ENCODE measurements around the gene MICALL2. TPM values are rescaled to one million over a fixed set of nuclear protein-coding genes. Genes with fewer than 3 reads are reported as not detected.

Gene MICALL2
- polyA plus RNA-seq, 1 donor from 2014 or later = 12.8 TPM

- no peak for TF ChIP-seq EZH2 (IDR thresholded peaks at IDR 0.05; ENCODE audit: borderline replicate concordance, insufficient read depth, low read length, poor library complexity, severe bottlenecking)
These were observed 37.3 kb downstream of the MICALL2 start (continued) for GRCh38 chr7:1421946-1422345.

- TF ChIP-seq RAD21 (conservative IDR thresholded peaks at IDR 0.05) (no peak), EZH2 (IDR thresholded peaks at IDR 0.05; ENCODE audit: borderline replicate concordance, insufficient read depth, low read length, poor library complexity, severe bottlenecking) (no peak), TAF1 (IDR thresholded peaks at IDR 0.05; ENCODE audit: low read depth) (no peak), REST (IDR thresholded peaks at IDR 0.05; ENCODE audit: borderline replicate concordance) (no peak), SMC3 (conservative IDR thresholded peaks at IDR 0.05; ENCODE audit: poor library complexity) (no peak), CTCF (IDR thresholded peaks at IDR 0.05; ENCODE audit: poor library complexity, severe bottlenecking) (no peak), EP300 (conservative IDR thresholded peaks at IDR 0.05; ENCODE audit: poor library complexity, severe bottlenecking) (no peak), POLR2AphosphoS5 (IDR thresholded peaks at IDR 0.05) (no peak), MXI1 (conservative IDR thresholded peaks at IDR 0.05; ENCODE audit: poor library complexity, severe bottlenecking) (no peak)
- H3K27me3 ChIP-seq (ENCODE audit: insufficient read depth, low read depth, low read length) = no peaks in the 10 kb centered on the region
These were observed 38.1 kb downstream of the MICALL2 start for GRCh38 chr7:1421020-1421790.

GRCh38 chr7:1419688-1420087 is 39.6 kb downstream of the MICALL2 start:
- no peak overlapping the region for H3K4me2 ChIP-seq (ENCODE audit: low read length)
- no peaks in the 10 kb centered on the region for H3K27me3 ChIP-seq (ENCODE audit: insufficient read depth, low read depth, low read length)
- no peak overlapping the region for H2AFZ ChIP-seq (ENCODE audit: low read depth, low read length)
- no peaks in the 10 kb centered on the region for H3K9me2 ChIP-seq (ENCODE audit: insufficient read depth, low read length)
- no peak overlapping the region for H3K4me3 ChIP-seq (ENCODE audit: low read length)
- TF ChIP-seq MXI1 (conservative IDR thresholded peaks at IDR 0.05; ENCODE audit: poor library complexity, severe bottlenecking) (no peak), POLR2AphosphoS5 (IDR thresholded peaks at IDR 0.05) (no peak), EZH2 (IDR thresholded peaks at IDR 0.05; ENCODE audit: borderline replicate concordance, insufficient read depth, low read length, poor library complexity, severe bottlenecking) (no peak), TAF1 (IDR thresholded peaks at IDR 0.05; ENCODE audit: low read depth) (no peak), RAD21 (conservative IDR thresholded peaks at IDR 0.05) (no peak), EP300 (conservative IDR thresholded peaks at IDR 0.05; ENCODE audit: poor library complexity, severe bottlenecking) (no peak), SMC3 (conservative IDR thresholded peaks at IDR 0.05; ENCODE audit: poor library complexity) (no peak), REST (IDR thresholded peaks at IDR 0.05; ENCODE audit: borderline replicate concordance) (no peak), CTCF (IDR thresholded peaks at IDR 0.05; ENCODE audit: poor library complexity, severe bottlenecking) (no peak)
- H3K9me3 ChIP-seq (ENCODE audit: low read length) = no peaks in the 10 kb centered on the region
- H3K27ac ChIP-seq (ENCODE audit: low read length) = no peak overlapping the region
- no peak overlapping the region for H3K9ac ChIP-seq (ENCODE audit: low read length)
- H3F3A ChIP-seq (ENCODE audit: insufficient read depth, low read length, poor library complexity, severe bottlenecking) = no peaks in the 10 kb centered on the region
- H3K36me3 ChIP-seq (ENCODE audit: insufficient read depth, low read length) = no peaks in the 10 kb centered on the region
- no peaks in the 10 kb centered on the region for H4K20me1 ChIP-seq (ENCODE audit: insufficient read depth)
- H3K79me2 ChIP-seq (replicated peaks; ENCODE audit: insufficient read depth, low read length) = no peaks in the 10 kb centered on the region

More at GRCh38 chr7:1421020-1421790, 38.1 kb downstream of the MICALL2 start:
- Histone ChIP-seq H3K9me2 (ENCODE audit: insufficient read depth, low read length) (no peaks in the 10 kb centered on the region), H3K27ac (ENCODE audit: low read length) (no peak overlapping the region), H3K4me2 (ENCODE audit: low read length) (no peak overlapping the region), H3K9ac (ENCODE audit: low read length) (no peak overlapping the region), H3F3A (ENCODE audit: insufficient read depth, low read length, poor library complexity, severe bottlenecking) (no peaks in the 10 kb centered on the region), H3K4me3 (ENCODE audit: low read length) (no peak overlapping the region), H3K9me3 (ENCODE audit: low read length) (no peaks in the 10 kb centered on the region), H3K36me3 (ENCODE audit: insufficient read depth, low read length) (no peaks in the 10 kb centered on the region), H3K79me2 (replicated peaks; ENCODE audit: insufficient read depth, low read length) (no peaks in the 10 kb centered on the region), H4K20me1 (ENCODE audit: insufficient read depth) (no peaks in the 10 kb centered on the region), H2AFZ (ENCODE audit: low read depth, low read length) (no peak overlapping the region)

All from neural cell (in vitro differentiated cells).